Urinary bladder (tissue), 2 donors: Measurements from ENCODE around the gene IFT122. TPM values are rescaled to one million over a fixed set of nuclear protein-coding genes. Genes with fewer than 3 reads are reported as not detected.

Experiments
- polyA plus RNA-seq: library from polyadenylated mRNA; stranded (reverse); fragments of 200-250 nt; gene quantifications from one replicate; pipeline ENCODE4 v1.2.3, GENCODE V29; 2013
- small RNA-seq: library from RNA; depleted of rRNA; stranded (forward); fragments of <200 nt; gene quantifications from one replicate; pipeline ENCODE3, GENCODE V24; 2014
- total RNA-seq: library from RNA; depleted of rRNA; stranded (reverse); fragments of >200 nt; gene quantifications from one replicate; pipeline ENCODE4 v1.2.3, GENCODE V29; 2014
- donor health status: healthy.

The IFT122 gene
- total and polyA plus RNA-seq, 2 donors = 14.1 to 45.9 TPM

Small RNA genes within 50 kb of the gene (small RNA-seq; reads per million reads assigned to genes)
- gene SNORA7B = 18.5 reads per million, percentile 95 among the genes with 10 or more reads in this experiment

Other genes starting within 250 kb of the IFT122 start
- 127 TPM for gene COPG1, start 190.6 kb upstream of the IFT122 start, total RNA-seq
- 66.5 TPM for gene COPG1, start 190.6 kb upstream of the IFT122 start, polyA plus RNA-seq
- 15.9 TPM for gene HMCES, start 161.4 kb upstream of the IFT122 start, total RNA-seq
- gene HMCES, start 161.4 kb upstream of the IFT122 start, polyA plus RNA-seq = 33.9 TPM
- gene EFCAB12, start 11.6 kb upstream of the IFT122 start, total RNA-seq = not detected
- 0.10 TPM for gene EFCAB12, start 11.6 kb upstream of the IFT122 start, polyA plus RNA-seq
- gene MBD4, start 276 bp upstream of the IFT122 start, total RNA-seq = 27.7 TPM
- gene MBD4, start 276 bp upstream of the IFT122 start, polyA plus RNA-seq = 20.7 TPM
- not detected for gene RHO, start 88.4 kb downstream of the IFT122 start, total RNA-seq
- gene RHO, start 88.4 kb downstream of the IFT122 start, polyA plus RNA-seq = not detected
- not detected for gene H1-8, start 103.0 kb downstream of the IFT122 start, total RNA-seq
- not detected for gene H1-8, start 103.0 kb downstream of the IFT122 start, polyA plus RNA-seq
- gene PLXND1, start 166.5 kb downstream of the IFT122 start, total RNA-seq = 126 TPM
- gene PLXND1, start 166.5 kb downstream of the IFT122 start, polyA plus RNA-seq = 70.3 TPM